ENCODE results near the gene SLC25A45.

Gene SLC25A45

GRCh38 chr11:65394125-65394536 lies 11.7 kb upstream of the SLC25A45 start:
- no peak overlapping the region for H3K4me3 ChIP-seq (ENCODE audit: low read length)
- no peak for TF ChIP-seq CTCF (conservative IDR thresholded peaks at IDR 0.05; ENCODE audit: low read length)
- no peak for DNase-seq (ENCODE audit: low read depth)

- no peak overlapping the region for H3K4me3 ChIP-seq (ENCODE audit: low read length)
- no peak for DNase-seq (ENCODE audit: low read depth)
- no peak for TF ChIP-seq CTCF (conservative IDR thresholded peaks at IDR 0.05; ENCODE audit: low read length)
Measured at GRCh38 chr11:65393513-65394079, 11.2 kb upstream of the SLC25A45 start.

GRCh38 chr11:65392899-65393298 lies 10.5 kb upstream of the SLC25A45 start:
- DNase-seq (ENCODE audit: low read depth), result no peak
- no peak overlapping the region for H3K4me3 ChIP-seq (ENCODE audit: low read length)
- TF ChIP-seq CTCF (conservative IDR thresholded peaks at IDR 0.05; ENCODE audit: low read length), result no peak

- TF ChIP-seq CTCF (conservative IDR thresholded peaks at IDR 0.05; ENCODE audit: low read length), result no peak
- DNase-seq (ENCODE audit: low read depth), result no peak
- no peak overlapping the region for H3K4me3 ChIP-seq (ENCODE audit: low read length)
Measured at GRCh38 chr11:65392186-65392829, 9.9 kb upstream of the SLC25A45 start.

GRCh38 chr11:65390996-65391395 lies 8.6 kb upstream of the SLC25A45 start:
- peak overlapping the region; percentile 14 for H3K4me3 ChIP-seq (ENCODE audit: low read length)
- peak; percentile 12; the same call in 1 of the 2 replicates for TF ChIP-seq CTCF (conservative IDR thresholded peaks at IDR 0.05; ENCODE audit: low read length)

GRCh38 chr11:65390099-65390941 lies 7.9 kb upstream of the SLC25A45 start:
- peak; percentile 9 for DNase-seq (ENCODE audit: low read depth)
- no peak for TF ChIP-seq CTCF (conservative IDR thresholded peaks at IDR 0.05; ENCODE audit: low read length)
- H3K4me3 ChIP-seq (ENCODE audit: low read length), result peak overlapping the region; percentile 14

More at GRCh38 chr11:65390996-65391395, 8.6 kb upstream of the SLC25A45 start:
- peak; percentile 49 for DNase-seq (ENCODE audit: low read depth)
